ENCODE results near the gene FMO4.
"Not testable (repeated sequence)": the region's sequence is repeated elsewhere in the genome, so short reads cannot be mapped to it uniquely, and the experiment has no call there.

FMO4 gene

DNA sequence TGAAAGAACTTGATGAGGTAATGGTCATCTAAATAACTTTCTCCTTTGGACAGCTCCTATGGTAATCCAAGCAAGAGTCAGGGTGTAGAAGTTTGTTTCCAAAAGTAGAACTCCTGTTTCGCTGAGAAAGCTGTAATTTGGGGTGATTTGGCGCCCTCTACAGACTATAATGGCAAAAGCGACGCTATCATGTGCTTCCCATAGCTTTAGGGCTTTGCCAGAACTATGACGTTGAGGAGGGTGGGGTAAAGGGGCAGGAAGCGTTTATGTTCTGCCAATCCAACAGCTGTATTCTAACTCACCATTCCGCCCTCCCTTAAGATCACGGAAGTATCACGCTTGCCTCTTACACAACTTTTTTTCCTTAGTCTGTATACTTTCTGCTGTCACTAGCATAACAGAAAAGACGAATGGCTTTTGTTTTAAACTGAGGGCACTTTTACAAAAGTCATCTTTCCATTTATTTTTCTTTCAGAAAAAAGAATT, at the start of gene FMO4:
Gene FMO4 (plus strand): TSS at position 349 of the 486 bp plus-strand sequence. CDS start 5,643 bp downstream, outside the sequence.
- peak; percentile 2 to 99 for DNase-seq

DNA sequence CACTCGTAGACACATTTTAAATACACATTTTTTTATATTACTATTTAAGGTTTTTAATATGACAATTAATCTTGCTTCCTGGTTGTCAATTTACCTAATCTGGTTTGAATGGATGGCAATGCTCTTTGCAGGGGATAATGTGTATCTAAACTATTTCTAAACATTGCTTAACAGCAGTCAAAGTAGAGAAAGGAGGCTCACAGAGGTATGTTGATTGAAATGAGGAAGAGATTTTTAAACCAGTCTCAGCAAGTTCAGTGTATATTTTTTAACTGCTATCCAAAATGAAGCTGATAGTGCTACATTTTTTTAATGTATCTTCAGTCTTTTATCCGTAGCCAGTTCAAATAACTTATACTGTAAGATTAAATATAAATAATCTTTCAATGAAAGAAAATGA, 48.3 kb upstream of the FMO4 start:
- DNase-seq: no peak

GRCh38 chr1:171266930-171267329, 47.1 kb upstream of the FMO4 start:
- no peak for DNase-seq

DNA sequence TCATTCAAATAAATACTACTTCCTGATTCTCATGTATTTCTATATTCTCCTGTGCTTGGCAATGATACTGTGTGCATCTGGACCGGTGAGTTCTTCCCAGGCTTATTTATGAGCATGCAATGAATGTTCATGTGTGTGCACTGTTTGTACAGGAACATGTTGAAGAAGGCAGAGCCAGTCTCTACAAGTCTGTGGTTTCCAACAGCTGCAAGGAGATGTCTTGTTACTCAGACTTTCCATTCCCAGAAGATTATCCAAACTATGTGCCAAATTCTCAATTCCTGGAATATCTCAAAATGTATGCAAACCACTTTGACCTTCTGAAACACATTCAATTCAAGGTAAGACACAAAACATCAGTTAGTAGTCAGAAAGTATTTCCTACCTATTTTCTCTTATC, 46.6 kb upstream of the FMO4 start:
- no peak for DNase-seq

GRCh38 chr1:171270806-171271205, 43.2 kb upstream of the FMO4 start:
- DNase-seq: no peak

GRCh38 chr1:171277534-171277933, 36.4 kb upstream of the FMO4 start:
- no peak for DNase-seq

GRCh38 chr1:171279234-171279633, 34.7 kb upstream of the FMO4 start:
- DNase-seq: no peak

DNA sequence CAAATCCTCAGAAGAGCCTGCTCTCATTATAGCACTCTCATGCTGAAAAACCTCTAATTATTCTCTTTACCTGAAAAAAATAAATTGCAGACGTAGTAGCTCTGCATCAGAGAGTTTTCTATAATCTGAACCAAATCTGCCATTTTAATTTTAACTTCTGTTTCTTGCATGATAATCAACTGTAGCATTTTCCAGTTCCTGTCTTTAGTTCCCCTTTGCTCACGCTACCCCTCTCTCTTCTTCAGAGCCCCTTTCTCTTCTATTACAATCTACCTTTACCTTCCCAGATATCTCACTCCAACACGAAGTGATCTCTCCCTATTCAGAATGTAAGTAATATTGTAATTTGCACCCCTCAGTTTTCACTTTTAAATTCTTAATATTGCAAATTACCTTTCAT, 34.3 kb upstream of the FMO4 start:
- DNase-seq: no peak

GRCh38 chr1:171280599-171280998, 33.4 kb upstream of the FMO4 start:
- no peak for DNase-seq

GRCh38 chr1:171286032-171286705, 27.8 kb upstream of the FMO4 start:
- DNase-seq: no peak

- DNase-seq: no peak
Measured at GRCh38 chr1:171290621-171291020, 23.4 kb upstream of the FMO4 start.

DNA sequence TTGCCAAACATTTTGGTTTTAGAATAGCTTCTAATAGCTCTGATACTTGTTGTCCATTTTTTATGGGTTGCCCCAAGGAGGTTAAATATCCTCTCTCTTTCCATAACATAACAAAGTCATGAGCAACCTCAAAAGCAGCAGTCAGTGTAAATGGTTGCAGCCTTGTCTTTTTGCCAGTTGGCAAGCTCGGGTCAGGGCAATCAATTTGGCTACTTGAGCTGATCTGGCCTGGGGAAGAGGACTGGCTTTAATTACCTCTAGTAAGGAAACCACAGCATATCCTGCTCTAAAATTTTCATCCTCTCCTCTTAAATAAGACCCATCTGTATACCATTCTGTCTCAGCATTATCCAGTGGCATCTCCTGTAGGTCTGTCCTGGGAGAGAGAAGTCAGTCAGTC, 21.2 kb upstream of the FMO4 start:
- DNase-seq: no peak

- not testable (repeated sequence) for DNase-seq
Measured at GRCh38 chr1:171295383-171295782, 18.6 kb upstream of the FMO4 start.

GRCh38 chr1:171295821-171296220, 18.2 kb upstream of the FMO4 start:
- DNase-seq: no peak

GRCh38 chr1:171296897-171297296, 17.1 kb upstream of the FMO4 start:
- no peak for DNase-seq

- DNase-seq: no peak
Measured at GRCh38 chr1:171298696-171299095, 15.3 kb upstream of the FMO4 start.

- no peak for DNase-seq
Measured at GRCh38 chr1:171299342-171299741, 14.6 kb upstream of the FMO4 start.

DNA sequence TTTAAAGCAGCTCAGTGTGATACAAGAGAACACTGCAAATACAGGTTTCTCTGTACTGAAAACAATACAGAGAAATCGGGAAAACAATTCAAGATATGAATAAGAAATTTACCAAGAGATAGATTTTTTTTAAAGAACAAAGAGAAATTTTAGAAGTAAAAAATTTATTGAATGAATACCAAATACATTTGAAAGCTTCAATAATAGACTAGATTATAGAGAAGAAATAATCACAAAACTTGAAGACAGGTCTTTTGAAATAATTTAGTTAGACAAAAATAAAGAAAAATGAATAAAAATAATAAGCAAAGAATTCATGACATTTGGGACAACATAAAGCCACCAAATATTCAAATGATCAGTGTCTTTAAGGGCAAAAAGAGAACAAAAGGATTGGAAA, 13.6 kb upstream of the FMO4 start:
- DNase-seq: no peak

DNA sequence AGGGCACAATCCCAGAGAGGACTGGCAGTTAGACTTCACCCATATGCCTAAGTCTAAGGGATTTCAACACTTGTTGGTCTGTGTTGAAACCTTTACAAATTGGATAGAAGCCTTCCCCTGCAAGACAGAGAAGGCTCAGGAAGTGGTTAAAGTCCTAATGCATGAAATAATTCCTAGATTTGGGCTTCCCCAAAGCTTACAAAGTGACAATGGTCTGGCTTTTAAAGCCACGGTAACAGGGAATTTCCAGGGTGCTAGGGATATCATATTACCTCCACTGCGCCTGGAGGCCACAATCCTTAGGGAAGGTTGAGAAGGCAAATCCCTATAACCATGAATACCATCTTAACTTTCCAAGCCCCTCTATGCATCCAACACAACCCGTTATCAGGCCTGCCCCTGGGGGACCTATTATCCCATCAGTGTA, 3.3 kb upstream of the FMO4 start:
- no peak for DNase-seq

DNA sequence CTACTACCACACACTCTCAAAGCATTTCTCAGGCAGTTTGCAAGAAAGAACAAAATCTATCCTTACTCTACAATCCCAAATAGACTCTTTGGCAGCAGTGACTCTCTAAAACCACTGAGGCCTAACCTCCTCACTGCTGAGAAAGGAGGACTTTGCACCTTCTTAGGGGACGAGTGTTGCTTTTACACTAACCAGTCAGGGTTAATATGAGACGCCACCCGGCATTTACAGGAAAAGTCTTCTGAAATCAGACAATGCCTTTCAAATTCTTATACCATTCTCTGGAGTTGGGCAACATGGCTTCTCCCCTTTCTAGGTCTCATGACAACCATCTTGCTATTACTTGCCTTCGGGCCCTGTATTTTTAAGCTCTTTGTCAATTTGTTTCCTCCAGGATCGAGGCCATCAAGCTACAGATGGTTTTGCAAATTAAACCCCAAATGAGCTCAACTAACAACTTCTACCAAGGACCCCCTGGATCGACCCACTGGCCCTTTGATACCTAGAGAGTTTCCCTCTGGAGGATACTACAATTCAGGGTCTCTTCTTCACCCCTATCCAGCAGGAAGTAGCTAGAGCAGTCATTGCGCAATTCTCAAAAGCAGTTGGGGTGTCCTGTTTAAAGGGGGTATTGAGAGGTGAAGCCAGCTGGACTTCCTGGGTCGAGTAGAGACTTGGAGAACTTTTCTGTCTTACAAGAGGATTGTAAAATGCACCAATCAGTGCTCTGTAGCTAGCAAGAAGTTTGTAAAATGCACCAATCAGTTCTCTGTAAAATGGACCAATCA, 2.0 kb upstream of the FMO4 start:
- DNase-seq: no peak

- no peak for DNase-seq
Measured at GRCh38 chr1:171313319-171313834, 606 bp upstream of the FMO4 start.

GRCh38 chr1:171329251-171329650, 15.3 kb downstream of the FMO4 start:
- DNase-seq: no peak

DNA sequence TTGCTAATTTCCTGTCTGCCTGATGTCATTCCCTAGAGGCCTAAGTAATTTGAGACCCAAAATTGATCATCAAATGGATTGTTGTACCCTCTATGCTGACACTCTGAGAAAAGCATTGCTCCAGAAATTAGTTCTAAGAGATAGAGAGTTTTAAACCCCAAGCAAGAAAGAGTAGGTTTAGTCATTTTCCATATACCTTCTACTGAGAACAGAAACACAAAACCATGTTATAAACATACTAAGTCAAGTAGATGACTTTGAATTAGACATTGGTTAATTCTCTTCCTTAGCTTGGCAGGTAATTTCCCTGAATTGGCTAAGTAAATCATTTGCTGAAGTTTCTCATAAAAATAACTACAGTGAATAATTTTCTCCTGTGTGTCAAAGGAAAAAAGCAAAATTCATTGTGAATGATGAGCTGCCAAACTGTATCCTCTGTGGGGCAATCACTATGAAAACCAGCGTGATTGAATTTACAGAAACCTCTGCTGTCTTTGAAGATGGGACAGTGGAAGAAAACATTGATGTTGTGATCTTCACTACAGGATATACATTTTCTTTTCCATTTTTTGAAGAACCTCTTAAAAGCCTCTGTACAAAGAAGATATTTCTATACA, 20.1 kb downstream of the FMO4 start:
- DNase-seq: no peak

DNA sequence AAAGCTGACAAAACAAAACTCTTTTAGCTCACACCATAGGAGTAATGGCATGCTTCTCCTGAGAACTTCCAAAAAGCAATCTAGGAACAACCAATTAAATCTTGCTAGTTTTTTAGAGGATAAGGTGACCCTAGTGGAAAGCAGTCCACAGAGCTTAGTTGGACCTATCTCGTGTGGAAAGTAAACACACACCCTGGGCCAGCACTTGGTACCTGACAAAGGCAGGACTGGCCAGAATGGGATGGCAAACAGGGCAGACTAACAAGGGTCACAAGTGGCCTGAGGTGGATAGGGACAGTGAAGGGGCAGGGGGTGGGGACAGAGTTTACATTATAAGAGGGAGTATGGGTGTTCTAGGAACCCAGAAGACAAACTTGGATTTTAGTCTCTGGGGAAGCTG, 22.0 kb downstream of the FMO4 start:
- no peak for DNase-seq
